GM18951 (cell line): Measurements from ENCODE around the gene RIMBP2.

Experiments
- POLR2A ChIP-seq: IDR thresholded peaks from 4 replicates; pipeline ENCODE4 v1.6.1; 2011; ENCODE audit warnings: mild to moderate bottlenecking; ENCODE audit not compliant: insufficient read length, insufficient read depth; ENCODE audit errors: extremely low read depth
- in situ Hi-C: fragments of 300-500 bp; cut with MboI; formaldehyde crosslinking; loops from one replicate; pipeline ENCODE4 v1.12.0; 2022; ENCODE audit warnings: low sequenced_read_pairs, mixed read lengths, inconsistent platforms; ENCODE audit not compliant: unreplicated experiment

RIMBP2 gene

DNA sequence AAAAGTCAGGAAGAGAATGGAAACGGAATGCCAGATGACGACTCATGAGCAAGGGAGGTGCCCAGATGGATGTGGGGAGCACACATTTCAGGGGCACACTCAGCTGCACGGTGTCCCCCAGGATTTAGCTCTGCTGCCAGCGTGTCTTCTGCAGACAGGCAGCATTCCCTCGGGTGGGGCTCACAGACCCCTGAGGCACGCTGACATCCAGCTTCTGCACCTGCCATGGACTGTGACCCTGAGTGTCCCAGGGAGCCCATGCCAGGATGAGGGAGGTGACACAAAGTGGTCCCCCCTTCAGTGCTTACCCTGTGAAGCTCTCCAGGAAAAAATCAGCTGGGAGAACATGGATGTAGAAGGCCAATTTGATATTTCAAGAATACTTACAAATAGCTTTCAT lies 294.2 kb downstream of the RIMBP2 start:
- TF ChIP-seq POLR2A = no peak
- in situ Hi-C loops = no loop called here

GRCh38 chr12:130420071-130420470 lies 296.0 kb downstream of the RIMBP2 start:
- no peak for TF ChIP-seq POLR2A
- in situ Hi-C loops = no loop called here

- in situ Hi-C loops = no loop called here
- no peak for TF ChIP-seq POLR2A
Observed at GRCh38 chr12:130419116-130419515, 297.0 kb downstream of the RIMBP2 start.

GRCh38 chr12:130418251-130418650 lies 297.8 kb downstream of the RIMBP2 start:
- TF ChIP-seq POLR2A = no peak
- in situ Hi-C loops = no loop called here

DNA sequence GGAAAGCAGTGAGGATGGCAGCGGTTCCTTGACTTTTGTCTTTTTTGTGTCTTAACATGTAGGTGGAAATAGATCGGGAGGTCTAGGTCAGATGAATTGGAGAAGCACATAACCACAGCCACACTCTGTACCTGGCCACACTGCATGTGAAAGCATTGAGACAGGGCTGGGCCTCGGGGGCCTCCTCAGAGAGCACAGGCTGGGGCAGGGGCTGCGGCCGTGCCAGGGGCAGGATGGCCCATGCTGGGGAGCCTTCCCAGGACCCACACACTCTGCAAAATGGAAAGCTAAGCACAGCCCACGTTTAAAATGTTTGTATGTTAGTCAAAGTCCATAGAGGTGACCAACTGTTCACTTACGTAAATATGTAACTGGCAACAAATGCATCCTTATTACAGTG lies 301.7 kb downstream of the RIMBP2 start:
- in situ Hi-C loops = no loop called here
- TF ChIP-seq POLR2A = no peak

GRCh38 chr12:130413909-130414308 lies 302.2 kb downstream of the RIMBP2 start:
- TF ChIP-seq POLR2A = no peak
- in situ Hi-C loops = no loop called here

DNA sequence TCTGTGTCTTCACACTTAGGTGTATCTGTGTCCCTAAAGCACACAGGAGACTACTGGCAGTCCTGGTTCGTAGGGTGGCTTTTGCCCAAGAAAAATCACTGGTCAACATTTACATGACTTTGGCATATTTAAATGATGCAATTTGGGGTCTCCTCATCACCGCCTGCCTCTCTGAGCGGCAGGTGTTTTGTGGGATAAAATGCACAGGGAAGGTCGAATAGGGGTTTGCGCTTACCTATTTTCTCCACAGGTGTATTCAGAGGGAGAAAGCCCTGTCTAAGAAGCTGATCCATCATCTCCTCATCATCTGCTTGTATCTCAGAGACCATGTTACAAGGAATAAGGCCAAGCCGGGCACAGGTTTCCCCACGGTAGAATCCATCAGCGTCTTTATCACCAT lies 303.7 kb downstream of the RIMBP2 start:
- in situ Hi-C loops = no loop called here
- TF ChIP-seq POLR2A = no peak

GRCh38 chr12:130405332-130405731 lies 310.8 kb downstream of the RIMBP2 start:
- TF ChIP-seq POLR2A = no peak
- in situ Hi-C loops = no loop called here

DNA sequence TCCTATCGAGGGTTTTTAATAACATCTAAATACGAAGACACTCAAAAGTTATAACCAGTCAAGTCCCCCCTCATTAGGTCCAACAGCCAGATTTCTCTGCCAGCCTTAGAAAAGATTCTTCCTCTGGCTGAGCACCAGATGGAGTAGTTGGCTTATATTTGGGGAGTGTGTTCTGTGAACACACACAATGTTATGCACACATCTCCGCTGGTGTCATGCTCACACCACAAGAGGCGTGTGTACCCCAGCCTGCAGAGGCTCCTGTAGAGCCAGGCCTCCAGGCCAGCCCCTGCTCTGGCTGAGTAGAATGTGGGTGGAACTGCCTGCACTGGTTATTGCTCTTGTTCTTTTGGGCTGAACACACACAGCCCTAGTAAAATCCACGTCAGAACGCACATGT lies 314.4 kb downstream of the RIMBP2 start:
- in situ Hi-C loops = no loop called here
- no peak for TF ChIP-seq POLR2A

DNA sequence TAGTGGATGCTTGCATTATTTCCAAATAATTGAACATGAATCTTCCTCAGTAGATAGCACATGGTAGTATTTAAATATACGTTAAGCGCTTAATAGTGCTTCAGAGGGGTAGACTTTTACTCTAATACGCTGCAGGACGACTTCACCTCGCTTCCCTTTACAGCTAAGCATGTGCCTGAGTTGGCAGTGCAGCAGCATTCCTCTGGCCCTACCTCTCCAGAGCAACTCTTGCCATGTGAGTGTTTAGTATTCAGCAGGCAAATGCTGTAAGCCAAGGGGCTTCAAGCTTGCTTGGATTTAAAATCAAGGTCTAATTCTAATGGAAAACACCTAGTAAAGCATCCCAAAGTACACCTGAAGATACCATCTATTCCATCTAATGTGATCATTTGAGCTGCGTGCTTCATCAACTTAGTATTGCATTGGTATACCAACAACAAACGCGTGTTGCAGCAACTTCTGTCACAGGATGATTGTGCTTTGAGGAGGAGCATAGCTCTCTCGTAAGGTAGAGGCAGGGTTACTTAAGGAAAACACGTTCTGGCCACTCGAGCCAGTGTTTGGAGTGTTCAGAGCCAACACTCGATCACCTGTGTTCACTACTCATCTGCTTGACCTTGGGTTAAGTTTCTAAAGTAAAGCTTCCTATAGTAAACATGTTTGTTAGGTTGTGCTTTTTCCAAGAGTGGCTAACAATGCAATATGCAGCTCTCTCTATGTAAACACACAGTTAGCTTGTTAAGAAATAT lies 317.8 kb downstream of the RIMBP2 start:
- in situ Hi-C loops = no loop called here

GRCh38 chr12:130396667-130397066 lies 319.4 kb downstream of the RIMBP2 start:
- in situ Hi-C loops = no loop called here
- no peak for TF ChIP-seq POLR2A

More for the DNA sequence above, 317.8 kb downstream of the RIMBP2 start:
- no peak for TF ChIP-seq POLR2A

- TF ChIP-seq POLR2A = no peak
- in situ Hi-C loops = no loop called here
Observed at GRCh38 chr12:130394906-130395305, 321.2 kb downstream of the RIMBP2 start.

DNA sequence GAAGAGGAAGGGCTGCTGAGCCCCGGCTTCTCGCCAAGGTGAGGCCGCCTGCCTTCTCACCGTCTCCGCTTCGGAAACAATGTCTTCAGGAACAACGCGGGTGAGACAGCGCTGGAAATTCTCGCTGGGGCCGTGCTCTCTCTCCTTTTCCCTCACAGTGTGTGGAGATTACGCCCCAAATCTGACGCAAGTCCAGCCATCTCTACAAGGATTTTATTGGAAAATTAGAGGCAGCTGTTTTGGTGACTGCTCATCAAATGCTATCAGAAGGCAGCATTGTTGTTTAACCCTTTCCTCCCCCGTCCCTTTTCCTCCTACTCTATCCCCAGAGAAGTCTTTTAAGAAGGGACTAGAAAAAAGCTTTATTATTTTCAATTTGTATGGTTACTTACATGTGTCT lies 324.9 kb downstream of the RIMBP2 start:
- in situ Hi-C loops = no loop called here
- TF ChIP-seq POLR2A = no peak

- TF ChIP-seq POLR2A = no peak
- in situ Hi-C loops = no loop called here
Observed at GRCh38 chr12:130385193-130385592, 330.9 kb downstream of the RIMBP2 start.
